ENCODE results near the gene ELK3.
"Not testable (repeated sequence)": the region's sequence is repeated elsewhere in the genome, so short reads cannot be mapped to it uniquely, and the experiment has no call there.

DNA sequence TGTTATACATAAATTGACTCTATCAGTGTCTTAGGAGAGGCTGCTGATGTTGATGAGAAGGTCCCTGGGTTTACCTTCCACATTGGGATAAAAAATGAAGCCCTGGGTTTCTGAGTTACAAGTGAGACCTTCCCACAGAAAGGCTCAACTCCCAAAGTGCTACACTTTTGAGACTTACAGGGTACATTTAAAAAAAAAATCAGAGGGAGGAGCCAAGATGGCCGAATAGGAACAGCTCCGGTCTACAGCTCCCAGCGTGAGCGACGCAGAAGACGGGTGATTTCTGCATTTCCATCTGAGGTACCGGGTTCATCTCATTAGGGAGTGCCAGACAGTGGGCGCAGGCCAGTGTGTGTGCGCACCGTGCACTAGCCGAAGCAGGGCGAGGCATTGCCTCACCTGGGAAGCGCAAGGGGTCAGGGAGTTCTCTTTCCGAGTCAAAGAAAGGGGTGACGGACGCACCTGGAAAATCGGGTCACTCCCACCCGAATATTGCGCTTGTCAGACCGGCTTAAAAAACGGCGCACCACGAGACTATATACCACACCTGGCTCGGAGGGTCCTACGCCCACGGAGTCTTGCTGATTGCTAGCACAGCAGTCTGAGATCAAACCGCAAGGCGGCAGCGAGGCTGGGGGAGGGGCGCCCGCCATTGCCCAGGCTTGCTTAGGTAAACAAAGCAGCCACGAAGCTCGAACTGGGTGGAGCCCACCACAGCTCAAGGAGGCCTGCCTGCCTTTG lies 121.7 kb downstream of the ELK3 start:
- TF ChIP-seq TAF1 (IDR thresholded peaks at IDR 0.05; ENCODE audit: borderline replicate concordance, low read depth, low read length); POLR2A (IDR thresholded peaks at IDR 0.05; ENCODE audit: low read depth, low read length): not testable (repeated sequence)
